Measurements from ENCODE around the gene RPN2.

DNA sequence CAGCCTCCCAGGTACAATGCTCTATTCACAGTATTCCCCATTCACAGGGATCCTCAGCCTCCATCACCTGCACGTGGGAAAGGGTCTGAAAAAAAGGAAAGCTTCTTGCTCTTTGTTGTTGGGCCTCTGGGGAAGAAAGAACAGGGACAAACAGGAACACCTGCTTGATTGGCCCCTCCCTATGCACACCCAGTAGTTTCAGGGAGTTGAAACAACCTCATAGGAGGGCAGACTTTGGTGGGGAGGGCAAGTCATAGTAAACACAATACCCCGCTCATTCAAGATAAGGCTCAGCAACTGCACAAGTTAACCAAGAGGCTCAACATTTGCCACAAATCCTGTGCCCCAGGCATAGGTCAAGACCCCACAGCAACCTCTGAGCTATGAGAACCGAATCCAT, 80.7 kb downstream of the RPN2 start:
- TF ChIP-seq EZH2 (IDR thresholded peaks at IDR 0.05; ENCODE audit: low read depth) = no peak
- TF ChIP-seq, protein P1, sequence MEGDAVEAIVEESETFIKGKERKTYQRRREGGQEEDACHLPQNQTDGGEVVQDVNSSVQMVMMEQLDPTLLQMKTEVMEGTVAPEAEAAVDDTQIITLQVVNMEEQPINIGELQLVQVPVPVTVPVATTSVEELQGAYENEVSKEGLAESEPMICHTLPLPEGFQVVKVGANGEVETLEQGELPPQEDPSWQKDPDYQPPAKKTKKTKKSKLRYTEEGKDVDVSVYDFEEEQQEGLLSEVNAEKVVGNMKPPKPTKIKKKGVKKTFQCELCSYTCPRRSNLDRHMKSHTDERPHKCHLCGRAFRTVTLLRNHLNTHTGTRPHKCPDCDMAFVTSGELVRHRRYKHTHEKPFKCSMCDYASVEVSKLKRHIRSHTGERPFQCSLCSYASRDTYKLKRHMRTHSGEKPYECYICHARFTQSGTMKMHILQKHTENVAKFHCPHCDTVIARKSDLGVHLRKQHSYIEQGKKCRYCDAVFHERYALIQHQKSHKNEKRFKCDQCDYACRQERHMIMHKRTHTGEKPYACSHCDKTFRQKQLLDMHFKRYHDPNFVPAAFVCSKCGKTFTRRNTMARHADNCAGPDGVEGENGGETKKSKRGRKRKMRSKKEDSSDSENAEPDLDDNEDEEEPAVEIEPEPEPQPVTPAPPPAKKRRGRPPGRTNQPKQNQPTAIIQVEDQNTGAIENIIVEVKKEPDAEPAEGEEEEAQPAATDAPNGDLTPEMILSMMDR (conservative IDR thresholded peaks at IDR 0.05) = no peak
